Rectal smooth muscle tissue (tissue), 1 donor: ENCODE data around the gene HAAO.

ENCODE experiments used
- H3K27ac ChIP-seq: one replicate; pipeline ENCODE4 v1.7.0; 2013; ENCODE audit warnings: low read depth, low read length, inconsistent platforms
- H3K27me3 ChIP-seq: one replicate; pipeline ENCODE4 v1.7.0; 2013; ENCODE audit warnings: low read length; ENCODE audit not compliant: control insufficient read depth, insufficient read depth
- H3K36me3 ChIP-seq: one replicate; pipeline ENCODE4 v1.7.0; 2013; ENCODE audit warnings: low read length; ENCODE audit not compliant: control insufficient read depth, insufficient read depth
- H3K4me1 ChIP-seq: one replicate; pipeline ENCODE4 v1.7.0; 2013; ENCODE audit warnings: low read length; ENCODE audit not compliant: control insufficient read depth, insufficient read depth
- H3K4me3 ChIP-seq: one replicate; pipeline ENCODE4 v1.7.0; 2013; ENCODE audit warnings: low read length
- H3K9ac ChIP-seq: one replicate; pipeline ENCODE4 v1.7.0; 2013; ENCODE audit warnings: low read length

Gene HAAO

DNA sequence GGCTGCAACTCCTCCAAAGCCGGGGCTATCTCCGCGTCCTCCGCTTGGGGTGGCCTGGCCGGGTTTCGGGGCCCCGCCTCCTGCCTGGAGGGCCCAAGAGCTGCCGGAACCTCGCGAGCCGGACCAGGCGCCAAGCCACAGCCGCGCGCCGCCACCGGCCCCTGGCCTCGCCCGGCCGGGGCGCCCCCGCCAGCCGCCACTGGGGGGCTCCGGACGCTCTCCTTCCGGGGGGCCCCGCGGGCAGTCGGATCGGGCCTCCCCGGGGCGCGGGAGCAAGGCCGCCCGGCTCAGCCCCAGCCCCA, 17.4 kb upstream of the HAAO start:
- Histone ChIP-seq H3K4me3 (peak overlapping the region; percentile 62), H3K27me3 (no peaks in the 10 kb centered on the region), H3K27ac (peak overlapping the region; percentile 97), H3K9ac (peak overlapping the region; percentile 24), H3K36me3 (no peaks in the 10 kb centered on the region), H3K4me1 (peaks cover 8% of the 10 kb centered on the region)

DNA sequence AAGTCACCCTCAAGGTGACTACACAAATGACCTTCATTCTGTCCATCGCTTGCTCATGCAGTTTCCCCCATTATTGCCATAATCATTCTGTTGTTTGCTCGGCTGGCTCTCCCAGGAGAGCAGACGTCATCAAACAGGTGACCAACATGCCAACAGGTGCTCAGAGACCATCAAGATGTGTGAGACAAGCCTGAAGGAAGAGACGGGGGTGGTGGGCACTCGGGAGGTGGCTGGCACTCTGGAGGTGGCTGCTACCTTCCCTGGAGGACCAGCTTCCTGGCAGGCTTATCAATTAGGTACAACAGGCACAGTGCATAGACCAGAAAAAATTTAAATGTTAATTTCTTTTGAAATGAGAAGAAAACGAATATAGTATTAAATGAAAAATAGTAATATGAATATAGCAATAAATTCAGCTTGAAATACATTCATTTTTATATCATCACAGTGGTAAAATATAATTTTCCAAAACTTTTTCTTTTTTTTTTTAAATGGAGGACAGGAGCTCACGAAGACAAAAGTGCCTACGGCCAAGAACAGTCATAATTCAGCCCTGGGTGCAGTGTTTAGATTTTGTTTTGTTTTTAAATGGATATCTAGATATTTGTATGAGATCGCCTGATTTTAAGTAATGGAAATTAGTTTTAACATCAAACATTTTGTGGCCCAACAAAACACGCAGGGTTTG, 16.9 kb upstream of the HAAO start:
- Histone ChIP-seq H3K9ac (peak overlapping the region; percentile 24), H3K4me3 (peak overlapping the region; percentile 62), H3K36me3 (no peaks in the 10 kb centered on the region), H3K27me3 (no peaks in the 10 kb centered on the region), H3K27ac (peak overlapping the region; percentile 97), H3K4me1 (peaks cover 8% of the 10 kb centered on the region)

DNA sequence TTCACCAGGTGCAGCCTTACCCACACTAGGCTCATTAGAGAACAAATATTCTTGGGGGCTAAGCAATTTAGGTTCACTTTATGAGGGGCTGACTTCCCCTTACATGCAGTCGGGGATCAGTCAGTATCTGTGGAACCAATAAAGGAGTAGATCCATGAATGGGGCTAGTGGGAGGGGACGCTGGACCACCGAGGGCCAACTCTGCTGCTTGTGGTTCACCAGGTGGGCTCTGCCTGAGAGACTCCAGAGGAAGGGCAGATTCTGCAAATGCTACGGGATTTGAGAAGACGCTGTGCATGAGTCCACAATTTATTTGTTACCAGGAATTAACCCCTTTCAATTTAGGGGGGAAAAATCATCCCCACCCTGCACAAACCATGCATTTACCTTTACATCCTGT, 15.9 kb upstream of the HAAO start:
- no peak overlapping the region for H3K9ac ChIP-seq

DNA sequence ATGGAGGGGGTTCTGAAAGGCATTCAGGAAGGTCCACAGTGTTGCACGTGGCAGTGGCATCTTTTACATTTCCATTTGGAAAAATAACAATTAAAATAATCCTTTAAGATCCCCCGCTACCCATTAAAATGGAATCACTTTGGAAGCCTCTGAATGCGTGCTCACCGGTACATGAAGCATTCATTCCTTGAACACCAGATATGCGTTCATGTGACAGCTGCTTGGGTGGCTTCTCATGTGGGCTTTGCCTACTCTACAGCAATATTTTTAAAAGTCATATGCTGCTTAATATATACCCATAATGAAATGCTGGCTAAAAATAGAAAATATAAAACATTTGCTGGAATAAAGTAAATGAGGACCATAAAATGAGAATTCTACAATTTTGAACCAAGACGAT, 14.4 kb upstream of the HAAO start:
- Histone ChIP-seq H3K36me3 (no peaks in the 10 kb centered on the region), H3K9ac (no peak overlapping the region), H3K27ac (no peak overlapping the region), H3K4me1 (peaks cover 8% of the 10 kb centered on the region), H3K4me3 (no peak overlapping the region), H3K27me3 (no peaks in the 10 kb centered on the region)

More for the DNA sequence above, 15.9 kb upstream of the HAAO start:
- no peaks in the 10 kb centered on the region for H3K36me3 ChIP-seq
- no peak overlapping the region for H3K27ac ChIP-seq
- peaks cover 8% of the 10 kb centered on the region for H3K4me1 ChIP-seq
- H3K4me3 ChIP-seq: no peak overlapping the region
- no peaks in the 10 kb centered on the region for H3K27me3 ChIP-seq

DNA sequence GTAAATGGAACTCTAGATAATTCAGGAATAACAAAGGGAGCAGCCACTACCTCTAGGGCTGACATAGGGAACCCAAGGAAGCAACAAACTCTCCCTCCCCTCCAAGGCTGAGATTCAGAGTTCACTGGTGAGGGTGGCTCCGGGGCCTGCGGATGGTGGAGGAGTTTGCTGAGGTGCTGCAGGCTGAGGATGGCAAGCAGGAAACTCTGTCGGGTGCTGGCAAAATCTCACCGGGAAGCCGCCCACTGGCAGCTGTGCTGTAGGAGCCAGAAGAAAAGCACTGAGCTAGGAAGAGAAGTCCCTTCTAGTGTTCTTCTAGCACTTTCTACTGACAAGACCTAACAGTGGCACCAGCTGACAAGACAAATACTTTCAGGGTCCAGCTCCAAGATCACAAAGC, 12.5 kb upstream of the HAAO start:
- Histone ChIP-seq H3K4me1 (peaks cover 11% of the 10 kb centered on the region), H3K9ac (no peak overlapping the region), H3K4me3 (no peak overlapping the region), H3K27ac (no peak overlapping the region), H3K27me3 (no peaks in the 10 kb centered on the region), H3K36me3 (no peaks in the 10 kb centered on the region)

DNA sequence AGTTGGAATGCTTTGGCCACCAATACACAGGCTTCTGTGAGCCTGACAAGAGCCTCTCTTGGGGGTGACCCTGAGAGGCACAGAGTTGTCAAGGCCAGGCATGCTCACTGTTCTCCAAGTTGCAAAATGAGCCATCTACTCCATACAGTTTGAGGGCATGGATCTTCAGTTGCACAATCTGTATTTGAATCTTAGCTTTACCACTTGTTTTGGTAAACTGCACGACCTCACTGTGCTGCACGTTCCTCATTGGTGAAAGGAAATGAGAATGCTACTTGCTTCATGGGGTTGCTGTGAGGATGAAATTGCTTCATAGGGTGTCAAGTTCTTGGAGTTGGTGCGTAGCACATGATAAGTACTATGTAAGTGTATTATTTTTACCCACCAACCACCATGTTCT, 12.0 kb upstream of the HAAO start:
- H3K4me1 ChIP-seq: peaks cover 11% of the 10 kb centered on the region
- no peaks in the 10 kb centered on the region for H3K36me3 ChIP-seq
- H3K27me3 ChIP-seq: no peaks in the 10 kb centered on the region
- no peak overlapping the region for H3K4me3 ChIP-seq
- no peak overlapping the region for H3K27ac ChIP-seq
- H3K9ac ChIP-seq: no peak overlapping the region

DNA sequence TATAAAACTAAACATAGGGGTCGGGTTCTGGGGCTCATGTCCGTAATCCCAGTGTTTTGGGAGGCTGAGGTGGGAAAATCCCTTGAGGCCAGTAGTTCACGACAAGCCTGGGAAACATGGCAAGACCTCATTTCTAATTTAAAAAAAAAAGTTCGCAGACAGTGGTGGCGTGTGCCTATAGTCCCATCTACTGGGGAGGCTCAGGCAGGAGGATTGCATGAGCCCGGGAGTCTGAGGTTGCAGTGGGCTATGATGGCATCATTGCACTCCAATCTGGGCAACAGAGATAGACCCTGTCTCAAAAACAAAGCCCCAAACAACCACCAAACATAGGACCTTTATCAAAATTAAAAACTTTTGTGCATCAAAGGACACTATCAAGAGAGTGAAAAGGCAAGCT, 9.8 kb upstream of the HAAO start:
- H3K4me1 ChIP-seq: peaks cover 6% of the 10 kb centered on the region
- no peaks in the 10 kb centered on the region for H3K36me3 ChIP-seq
- H3K9ac ChIP-seq: no peak overlapping the region
- no peak overlapping the region for H3K27ac ChIP-seq
- no peaks in the 10 kb centered on the region for H3K27me3 ChIP-seq
- H3K4me3 ChIP-seq: no peak overlapping the region

DNA sequence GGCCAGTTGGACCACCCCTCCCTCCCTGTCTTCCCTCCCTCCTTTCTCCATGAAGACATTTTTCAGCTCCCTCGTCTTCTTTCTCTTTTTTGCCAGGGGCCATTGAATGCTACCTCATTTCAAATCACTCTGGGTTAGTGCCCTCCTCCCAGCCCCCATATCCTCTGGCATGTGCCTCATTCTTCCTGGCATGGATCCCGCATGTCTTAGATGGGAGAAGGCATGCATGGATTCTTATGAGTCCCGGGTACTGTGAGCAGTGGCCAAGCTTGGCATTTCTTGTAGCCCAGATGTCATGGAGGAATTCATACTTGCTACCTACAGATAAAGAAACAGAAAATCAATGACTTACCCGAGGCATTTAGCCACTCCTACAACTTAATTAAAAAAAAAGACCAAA, 9.0 kb upstream of the HAAO start:
- H3K27ac ChIP-seq: no peak overlapping the region
- H3K27me3 ChIP-seq: no peaks in the 10 kb centered on the region

DNA sequence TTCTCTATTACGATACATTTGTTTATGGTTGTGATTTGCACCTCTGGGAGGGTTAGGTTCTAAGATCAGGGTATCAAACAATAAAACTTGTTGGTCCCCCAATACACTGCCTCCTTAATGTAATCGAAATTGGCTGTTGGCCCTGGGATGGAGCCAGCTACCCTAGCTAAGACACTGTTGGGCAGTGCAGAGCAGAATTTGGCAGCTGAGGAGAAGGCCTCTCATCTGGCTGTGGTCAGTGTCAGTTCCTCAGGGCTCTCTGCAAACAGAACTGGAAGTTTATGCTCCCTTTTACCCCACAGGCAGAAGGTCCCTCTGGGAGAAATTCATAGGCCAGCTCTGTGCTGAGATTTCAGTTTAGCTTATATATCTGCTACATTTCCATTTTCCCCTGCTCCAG, 8.6 kb upstream of the HAAO start:
- Histone ChIP-seq H3K27me3 (no peaks in the 10 kb centered on the region), H3K36me3 (no peaks in the 10 kb centered on the region), H3K9ac (no peak overlapping the region), H3K4me1 (peaks cover 6% of the 10 kb centered on the region), H3K27ac (no peak overlapping the region), H3K4me3 (no peak overlapping the region)

More for the DNA sequence above, 9.0 kb upstream of the HAAO start:
- no peak overlapping the region for H3K9ac ChIP-seq
- H3K4me3 ChIP-seq: no peak overlapping the region
- H3K4me1 ChIP-seq: peaks cover 6% of the 10 kb centered on the region
- no peaks in the 10 kb centered on the region for H3K36me3 ChIP-seq

DNA sequence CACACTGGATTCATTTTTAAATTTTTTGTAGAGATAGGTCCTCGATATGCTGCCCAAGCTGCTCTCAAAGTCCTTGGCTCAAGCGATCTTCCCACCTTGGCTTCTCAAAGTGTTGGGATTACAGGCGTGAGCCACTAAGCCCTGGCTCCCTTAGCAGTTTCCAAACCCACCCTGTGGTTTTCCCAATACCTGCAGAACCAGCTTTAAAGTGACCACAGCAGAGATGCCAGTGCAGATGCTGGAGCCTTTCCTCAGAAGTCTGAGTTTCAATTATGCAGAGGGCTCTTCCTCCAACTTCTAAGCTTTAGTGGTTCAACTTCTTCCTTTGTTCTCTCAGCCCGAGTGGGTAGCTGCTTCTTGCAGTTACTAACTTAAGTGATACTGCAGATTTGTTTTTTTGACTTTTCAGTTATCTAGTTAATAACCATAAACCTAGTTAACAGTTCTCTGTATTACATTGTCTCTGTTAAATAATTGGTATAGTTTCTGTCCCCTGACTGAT, 8.1 kb upstream of the HAAO start:
- H3K27me3 ChIP-seq: no peaks in the 10 kb centered on the region
- H3K9ac ChIP-seq: no peak overlapping the region
- no peaks in the 10 kb centered on the region for H3K36me3 ChIP-seq
- peaks cover 6% of the 10 kb centered on the region for H3K4me1 ChIP-seq
- H3K4me3 ChIP-seq: no peak overlapping the region
- H3K27ac ChIP-seq: no peak overlapping the region

DNA sequence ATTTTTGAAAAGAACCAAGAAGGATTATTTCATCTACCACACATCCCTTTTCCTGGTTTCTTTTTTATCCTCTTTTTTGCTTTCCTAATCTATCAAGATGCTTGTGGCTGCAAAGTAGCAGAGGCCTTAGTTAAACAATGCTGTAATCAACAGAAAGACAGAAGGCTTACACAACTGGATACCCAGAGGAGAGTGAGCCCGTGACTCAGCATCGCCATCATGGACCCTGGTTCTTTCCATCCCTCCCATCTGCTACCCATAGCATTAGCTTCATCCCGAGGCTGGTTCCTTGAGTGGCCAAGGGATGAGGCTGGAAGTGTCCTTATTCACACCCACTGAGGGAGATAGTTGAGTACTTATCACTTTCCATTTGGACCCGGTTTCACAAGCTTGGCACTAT, 7.5 kb upstream of the HAAO start:
- H3K9ac ChIP-seq: no peak overlapping the region
- H3K4me1 ChIP-seq: peaks cover 6% of the 10 kb centered on the region
- no peak overlapping the region for H3K4me3 ChIP-seq
- H3K27me3 ChIP-seq: no peaks in the 10 kb centered on the region
- H3K36me3 ChIP-seq: no peaks in the 10 kb centered on the region
- H3K27ac ChIP-seq: no peak overlapping the region

DNA sequence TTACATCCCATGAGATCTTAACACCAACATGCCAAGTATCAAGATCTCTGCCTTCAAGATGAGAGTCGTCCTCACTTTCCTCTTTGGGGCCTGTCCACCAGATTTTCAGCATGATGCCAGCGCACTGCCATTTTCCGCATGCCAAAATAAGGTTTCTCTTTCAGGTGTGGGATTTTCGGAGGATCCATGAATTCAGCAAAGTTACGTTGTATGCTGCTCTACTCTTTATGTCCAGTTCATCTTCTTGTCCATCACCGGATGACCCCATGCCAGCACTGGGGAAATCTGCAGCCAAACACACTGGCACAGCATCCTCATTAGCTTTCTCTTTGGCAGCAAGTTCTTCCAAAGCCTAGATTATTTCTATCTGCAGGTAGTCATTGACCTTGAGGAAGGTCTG, 4.9 kb upstream of the HAAO start:
- no peak overlapping the region for H3K27ac ChIP-seq

DNA sequence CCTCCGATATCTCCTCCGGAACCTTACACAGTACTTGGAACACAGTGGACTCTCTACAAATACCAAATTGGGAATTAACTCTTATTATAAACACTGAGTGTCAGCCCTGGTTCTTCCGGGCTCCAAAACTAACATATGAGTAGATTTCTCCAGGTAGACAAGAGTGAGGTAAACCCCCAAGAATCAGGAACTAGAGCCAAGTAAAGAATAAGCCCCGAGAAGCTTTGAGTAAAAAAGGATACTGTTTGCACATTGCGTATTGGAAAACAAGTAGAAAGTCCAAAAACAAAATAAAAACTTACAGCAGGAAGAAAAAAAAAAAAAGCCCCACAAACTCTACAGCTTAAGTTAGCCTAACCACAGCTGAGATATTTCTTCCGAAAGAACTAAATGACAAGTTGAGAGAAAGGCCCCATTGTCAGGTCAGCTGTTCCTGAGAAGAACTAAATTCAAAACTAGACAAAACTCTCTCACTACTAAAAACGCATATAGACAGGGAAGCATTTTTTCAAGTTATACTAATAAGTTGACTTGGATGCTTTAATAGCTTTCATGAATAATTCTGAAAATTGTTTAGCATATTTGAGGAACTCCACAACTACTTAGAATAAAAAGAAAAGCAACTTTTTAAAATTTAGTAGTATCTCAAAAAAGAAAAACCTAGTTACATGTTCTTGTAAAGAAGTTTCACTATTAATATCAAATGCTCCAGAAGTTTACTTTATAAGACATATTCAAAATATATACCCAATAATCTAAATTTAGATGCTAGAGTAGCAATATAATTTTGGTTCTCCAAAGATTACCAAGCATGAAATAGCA, 4.3 kb upstream of the HAAO start:
- Histone ChIP-seq H3K27me3 (no peaks in the 10 kb centered on the region), H3K9ac (no peak overlapping the region), H3K4me3 (no peak overlapping the region), H3K27ac (no peak overlapping the region), H3K4me1 (peaks cover 5% of the 10 kb centered on the region), H3K36me3 (no peaks in the 10 kb centered on the region)

More for the DNA sequence above, 4.9 kb upstream of the HAAO start:
- no peak overlapping the region for H3K9ac ChIP-seq
- no peak overlapping the region for H3K4me3 ChIP-seq
- H3K4me1 ChIP-seq: peaks cover 6% of the 10 kb centered on the region
- no peaks in the 10 kb centered on the region for H3K36me3 ChIP-seq
- no peaks in the 10 kb centered on the region for H3K27me3 ChIP-seq
